Vagina (tissue), 2 donors: ENCODE measurements around the gene COA1. TPM values are rescaled to one million over a fixed set of nuclear protein-coding genes. Genes with fewer than 3 reads are reported as not detected.
"Not testable (repeated sequence)": the region's sequence is repeated elsewhere in the genome, so short reads cannot be mapped to it uniquely, and the experiment has no call there.

Experiments used
- DNase-seq, 2 donors: peaks; one replicate each; pipeline ENCODE4 v3.0.0-alpha.2; 2017; ENCODE audit errors: extremely low spot score in 2 of 2
- H3K27ac ChIP-seq: fragments of 200-600 bp; sonication (generic); one replicate; pipeline ENCODE4 v1.5.1; 2019
- H3K27me3 ChIP-seq: fragments of 200-600 bp; sonication (generic); one replicate; pipeline ENCODE4 v1.5.1; 2019
- H3K36me3 ChIP-seq, 2 donors: fragments of 200-600 bp; sonication (generic); one replicate each; pipeline ENCODE4 v1.5.1; 2017 to 2019
- H3K4me1 ChIP-seq: fragments of 200-600 bp; sonication (generic); one replicate; pipeline ENCODE4 v1.5.1; 2019
- H3K4me3 ChIP-seq, 2 donors: fragments of 200-600 bp; sonication (generic); 1 replicate in 1 of 2; 2 replicates in 1 of 2; pipeline ENCODE4 v1.5.1; 2016 to 2019
- H3K9me3 ChIP-seq: fragments of 200-600 bp; sonication (generic); one replicate; pipeline ENCODE4 v1.5.1; 2019
- CTCF ChIP-seq, 3 experiments: fragments of 450-650 bp in 2 of 3; fragments of 200-600 bp in 1 of 3; sonication (generic) in 1 of 3; IDR thresholded peaks; one replicate each; pipeline ENCODE4 v1.5.1; 2017 to 2019; ENCODE audit warnings: antibody characterized with exemption in 3 of 3, mild to moderate bottlenecking in 2 of 3, moderate library complexity in 2 of 3
- POLR2A ChIP-seq, 2 donors: fragments of 450-650 bp; IDR thresholded peaks; one replicate each; pipeline ENCODE4 v1.6.1; 2017; ENCODE audit warnings: antibody characterized with exemption in 2 of 2, mild to moderate bottlenecking in 2 of 2, moderate library complexity in 2 of 2
- POLR2AphosphoS5 ChIP-seq, 2 donors: sonication (generic); formaldehyde crosslinking; IDR thresholded peaks; one replicate each; pipeline ENCODE4 v1.9.0; 2017; ENCODE audit warnings: antibody characterized with exemption in 2 of 2, mild to moderate bottlenecking in 2 of 2, low read depth in 1 of 2; ENCODE audit not compliant: insufficient read depth in 1 of 2
- intact Hi-C: fragments of 100-400 bp; cut with DNase I; formaldehyde crosslinking; loops from one replicate; pipeline ENCODE4 v1.15.1; 2023
- total RNA-seq: library from RNA; depleted of rRNA; stranded (reverse); fragments of >200 nt; gene quantifications from one replicate; pipeline ENCODE4 v1.2.3, GENCODE V29; 2016

COA1 gene
- total RNA-seq, 1 donor from 2014 or later, result 47.6 TPM

- Histone ChIP-seq H3K4me3 (no peak overlapping the region), H3K27ac (no peak overlapping the region), H3K27me3 (no peaks in the 10 kb centered on the region), H3K9me3 (no peaks in the 10 kb centered on the region), H3K4me1 (peaks cover 5% of the 10 kb centered on the region), H3K36me3 (no peaks in the 10 kb centered on the region)
- TF ChIP-seq POLR2A (IDR thresholded peaks at IDR 0.05), result no peak
- no peak for TF ChIP-seq CTCF (IDR thresholded peaks at IDR 0.05)
- TF ChIP-seq POLR2AphosphoS5 (IDR thresholded peaks at IDR 0.05; ENCODE audit: insufficient read depth in 1 of 2, low read depth in 1 of 2), result no peak
- intact Hi-C loops, result no loop called here
- no peak for DNase-seq
Observed at GRCh38 chr7:43679210-43680068, 49.9 kb downstream of the COA1 start.

GRCh38 chr7:43678315-43678714 lies 51.0 kb downstream of the COA1 start:
- Histone ChIP-seq H3K4me1 (peaks cover 10% of the 10 kb centered on the region), H3K4me3 (no peak overlapping the region), H3K9me3 (no peaks in the 10 kb centered on the region), H3K27me3 (no peaks in the 10 kb centered on the region), H3K27ac (no peak overlapping the region), H3K36me3 (no peaks in the 10 kb centered on the region)
- DNase-seq, result no peak
- intact Hi-C loops, result no loop called here
- TF ChIP-seq CTCF (IDR thresholded peaks at IDR 0.05), result no peak
- no peak for TF ChIP-seq POLR2AphosphoS5 (IDR thresholded peaks at IDR 0.05; ENCODE audit: insufficient read depth in 1 of 2, low read depth in 1 of 2)
- TF ChIP-seq POLR2A (IDR thresholded peaks at IDR 0.05), result no peak

GRCh38 chr7:43677864-43678263 lies 51.5 kb downstream of the COA1 start:
- no peaks in the 10 kb centered on the region for H3K27me3 ChIP-seq
- intact Hi-C loops, result no loop called here
- no peaks in the 10 kb centered on the region for H3K36me3 ChIP-seq
- no peak overlapping the region for H3K27ac ChIP-seq
- H3K4me1 ChIP-seq, result peaks cover 10% of the 10 kb centered on the region
- DNase-seq, result no peak
- TF ChIP-seq POLR2AphosphoS5 (IDR thresholded peaks at IDR 0.05; ENCODE audit: insufficient read depth in 1 of 2, low read depth in 1 of 2) (no peak), POLR2A (IDR thresholded peaks at IDR 0.05) (no peak), CTCF (IDR thresholded peaks at IDR 0.05) (no peak)
- H3K4me3 ChIP-seq, result no peak overlapping the region
- H3K9me3 ChIP-seq, result no peaks in the 10 kb centered on the region

GRCh38 chr7:43674559-43675436 lies 54.5 kb downstream of the COA1 start:
- Histone ChIP-seq H3K4me3 (no peak overlapping the region), H3K27me3 (no peaks in the 10 kb centered on the region), H3K9me3 (no peaks in the 10 kb centered on the region), H3K36me3 (no peaks in the 10 kb centered on the region), H3K4me1 (peaks cover 10% of the 10 kb centered on the region), H3K27ac (no peak overlapping the region)
- intact Hi-C loops, result no loop called here
- TF ChIP-seq POLR2A (IDR thresholded peaks at IDR 0.05), result no peak
- DNase-seq, result no peak

GRCh38 chr7:43673243-43673976 lies 55.9 kb downstream of the COA1 start:
- H3K27ac ChIP-seq, H3K4me3 ChIP-seq, DNase-seq, intact Hi-C loops, H3K27me3 ChIP-seq, H3K36me3 ChIP-seq, H3K4me1 ChIP-seq, H3K9me3 ChIP-seq: not testable (repeated sequence)
